Measurements from ENCODE around the gene ZNF264.

Gene ZNF264

DNA sequence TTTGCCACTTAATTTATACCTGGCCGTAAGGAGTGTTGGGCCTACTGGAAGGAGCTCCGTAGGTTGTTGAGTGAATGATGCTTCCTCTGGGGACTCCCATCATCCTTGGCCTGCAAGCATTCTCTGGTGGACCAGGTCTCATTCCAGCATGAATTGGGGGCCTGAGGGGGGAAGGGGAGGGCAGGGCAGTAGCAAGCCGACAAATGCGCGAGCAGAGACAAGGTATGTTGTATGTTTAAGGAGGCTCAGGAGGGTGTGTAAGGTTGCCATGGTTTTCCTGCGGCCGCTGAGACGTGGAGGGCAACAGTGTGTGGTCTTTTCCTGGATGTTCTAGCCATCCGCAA lies 749 bp downstream of the ZNF264 start (continued):
- TF ChIP-seq, protein P1, sequence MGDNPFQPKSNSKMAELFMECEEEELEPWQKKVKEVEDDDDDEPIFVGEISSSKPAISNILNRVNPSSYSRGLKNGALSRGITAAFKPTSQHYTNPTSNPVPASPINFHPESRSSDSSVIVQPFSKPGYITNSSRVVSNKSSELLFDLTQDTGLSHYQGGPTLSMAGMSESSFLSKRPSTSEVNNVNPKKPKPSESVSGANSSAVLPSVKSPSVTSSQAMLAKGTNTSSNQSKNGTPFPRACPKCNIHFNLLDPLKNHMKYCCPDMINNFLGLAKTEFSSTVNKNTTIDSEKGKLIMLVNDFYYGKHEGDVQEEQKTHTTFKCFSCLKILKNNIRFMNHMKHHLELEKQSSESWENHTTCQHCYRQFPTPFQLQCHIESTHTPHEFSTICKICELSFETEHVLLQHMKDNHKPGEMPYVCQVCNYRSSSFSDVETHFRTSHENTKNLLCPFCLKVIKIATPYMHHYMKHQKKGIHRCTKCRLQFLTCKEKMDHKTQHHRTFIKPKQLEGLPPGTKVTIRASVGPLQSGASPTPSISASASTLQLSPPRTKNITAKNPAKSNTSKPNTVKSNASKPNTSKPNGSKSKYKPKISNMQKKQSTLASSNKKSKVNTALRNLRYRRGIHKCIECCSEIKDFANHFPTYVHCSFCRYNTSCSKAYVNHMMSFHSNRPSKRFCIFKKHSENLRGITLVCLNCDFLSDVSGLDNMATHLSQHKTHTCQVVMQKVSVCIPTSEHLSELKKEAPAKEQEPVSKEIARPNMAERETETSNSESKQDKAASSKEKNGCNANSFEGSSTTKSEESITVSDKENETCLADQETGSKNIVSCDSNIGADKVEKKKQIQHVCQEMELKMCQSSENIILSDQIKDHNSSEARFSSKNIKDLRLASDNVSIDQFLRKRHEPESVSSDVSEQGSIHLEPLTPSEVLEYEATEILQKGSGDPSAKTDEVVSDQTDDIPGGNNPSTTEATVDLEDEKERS (tag by site-specific recombination; IDR thresholded peaks at IDR 0.05) = no peak
- TF ChIP-seq, protein P2, sequence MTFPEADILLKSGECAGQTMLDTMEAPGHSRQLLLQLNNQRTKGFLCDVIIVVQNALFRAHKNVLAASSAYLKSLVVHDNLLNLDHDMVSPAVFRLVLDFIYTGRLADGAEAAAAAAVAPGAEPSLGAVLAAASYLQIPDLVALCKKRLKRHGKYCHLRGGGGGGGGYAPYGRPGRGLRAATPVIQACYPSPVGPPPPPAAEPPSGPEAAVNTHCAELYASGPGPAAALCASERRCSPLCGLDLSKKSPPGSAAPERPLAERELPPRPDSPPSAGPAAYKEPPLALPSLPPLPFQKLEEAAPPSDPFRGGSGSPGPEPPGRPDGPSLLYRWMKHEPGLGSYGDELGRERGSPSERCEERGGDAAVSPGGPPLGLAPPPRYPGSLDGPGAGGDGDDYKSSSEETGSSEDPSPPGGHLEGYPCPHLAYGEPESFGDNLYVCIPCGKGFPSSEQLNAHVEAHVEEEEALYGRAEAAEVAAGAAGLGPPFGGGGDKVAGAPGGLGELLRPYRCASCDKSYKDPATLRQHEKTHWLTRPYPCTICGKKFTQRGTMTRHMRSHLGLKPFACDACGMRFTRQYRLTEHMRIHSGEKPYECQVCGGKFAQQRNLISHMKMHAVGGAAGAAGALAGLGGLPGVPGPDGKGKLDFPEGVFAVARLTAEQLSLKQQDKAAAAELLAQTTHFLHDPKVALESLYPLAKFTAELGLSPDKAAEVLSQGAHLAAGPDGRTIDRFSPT (tag by site-specific recombination; IDR thresholded peaks at IDR 0.05) = no peak
- TF ChIP-seq ZNF335 (tag by site-specific recombination; conservative IDR thresholded peaks at IDR 0.05) (peak; percentile 30; the same call in 1 of the 2 replicates), YY2 (tag by site-specific recombination; IDR thresholded peaks at IDR 0.05) (no peak), KLF16 (tag by site-specific recombination; IDR thresholded peaks at IDR 0.05) (no peak), RBAK (tag by site-specific recombination; IDR thresholded peaks at IDR 0.05) (no peak), ZBTB20 (tag by site-specific recombination; IDR thresholded peaks at IDR 0.05) (no peak), ZNF76 (tag by site-specific recombination; IDR thresholded peaks at IDR 0.05; ENCODE audit: borderline replicate concordance, low read depth) (no peak), ZNF24 (tag by site-specific recombination; IDR thresholded peaks at IDR 0.05) (no peak), ZFP3 (tag by site-specific recombination; IDR thresholded peaks at IDR 0.05; ENCODE audit: low read depth) (no peak)

DNA sequence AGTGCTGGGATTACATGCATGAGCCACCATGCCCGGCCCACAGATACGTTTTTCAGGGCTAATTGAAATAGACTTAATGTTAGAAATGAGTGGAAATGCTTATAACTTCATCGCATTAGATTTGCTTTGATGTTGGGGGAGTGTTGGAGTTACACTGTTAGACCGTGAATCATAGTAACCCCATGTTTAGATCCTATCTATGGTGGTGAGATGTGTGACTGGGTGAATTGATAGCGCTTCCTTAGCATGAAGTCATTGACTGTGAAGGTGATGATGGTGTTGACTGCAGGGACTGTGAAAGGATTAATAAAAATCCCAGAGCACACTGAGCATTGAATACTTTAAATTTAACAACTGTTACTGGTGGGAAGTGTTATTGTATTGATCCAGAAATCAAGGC lies 1.7 kb downstream of the ZNF264 start:
- CTCF ChIA-PET = interaction anchor here (0.6 kb wide), 1 partner anchor 8 kb away, joined by 3 read pairs; no protein-coding TSS in a partner anchor
- Histone ChIP-seq H3K27ac (ENCODE audit: extremely low read depth, low read depth, low read length) (no peak overlapping the region), H3K4me1 (ENCODE audit: control insufficient read depth, insufficient read depth, low read length) (no peaks in the 10 kb centered on the region), H3K9me3 (ENCODE audit: control insufficient read depth, insufficient read depth, low read depth, low read length) (peaks cover 6% of the 10 kb centered on the region; the same call in 1 of the 2 replicates), H3K36me3 (ENCODE audit: control insufficient read depth in 2 of 2, insufficient read depth in 1 of 2, low read length in 2 of 2) (peaks cover 27 to 52% of the 10 kb centered on the region in 2 experiments), H3K4me3 (ENCODE audit: low read depth, low read length) (peak overlapping the region; percentile 97)
- POLR2A ChIA-PET = no interaction called here
- no peak for TF ChIP-seq ZNF792 (tag by site-specific recombination; IDR thresholded peaks at IDR 0.05)
- TF ChIP-seq, protein P3, sequence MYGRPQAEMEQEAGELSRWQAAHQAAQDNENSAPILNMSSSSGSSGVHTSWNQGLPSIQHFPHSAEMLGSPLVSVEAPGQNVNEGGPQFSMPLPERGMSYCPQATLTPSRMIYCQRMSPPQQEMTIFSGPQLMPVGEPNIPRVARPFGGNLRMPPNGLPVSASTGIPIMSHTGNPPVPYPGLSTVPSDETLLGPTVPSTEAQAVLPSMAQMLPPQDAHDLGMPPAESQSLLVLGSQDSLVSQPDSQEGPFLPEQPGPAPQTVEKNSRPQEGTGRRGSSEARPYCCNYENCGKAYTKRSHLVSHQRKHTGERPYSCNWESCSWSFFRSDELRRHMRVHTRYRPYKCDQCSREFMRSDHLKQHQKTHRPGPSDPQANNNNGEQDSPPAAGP (tag by site-specific recombination; IDR thresholded peaks at IDR 0.05) = no peak
- no peak for TF ChIP-seq ZNF529 (tag by site-specific recombination; IDR thresholded peaks at IDR 0.05; ENCODE audit: insufficient replicate concordance)
- TF ChIP-seq MEIS1 (CRISPR knock-in tag; IDR thresholded peaks at IDR 0.05; ENCODE audit: borderline replicate concordance) = no peak
- TF ChIP-seq ZBTB21 (tag by site-specific recombination; IDR thresholded peaks at IDR 0.05) = no peak
- TF ChIP-seq TRIM28 (IDR thresholded peaks at IDR 0.05; ENCODE audit: borderline replicate concordance, low read length) = no peak
- TF ChIP-seq GLIS1 (tag by site-specific recombination; IDR thresholded peaks at IDR 0.05) = no peak
- TF ChIP-seq HOXD13 (CRISPR knock-in tag; IDR thresholded peaks at IDR 0.05; ENCODE audit: borderline replicate concordance) = no peak
- no peak for TF ChIP-seq ZNF560 (tag by site-specific recombination; IDR thresholded peaks at IDR 0.05; ENCODE audit: borderline replicate concordance)
- no peak for TF ChIP-seq ZBTB48 (tag by site-specific recombination; IDR thresholded peaks at IDR 0.05)
- TF ChIP-seq, protein P4, sequence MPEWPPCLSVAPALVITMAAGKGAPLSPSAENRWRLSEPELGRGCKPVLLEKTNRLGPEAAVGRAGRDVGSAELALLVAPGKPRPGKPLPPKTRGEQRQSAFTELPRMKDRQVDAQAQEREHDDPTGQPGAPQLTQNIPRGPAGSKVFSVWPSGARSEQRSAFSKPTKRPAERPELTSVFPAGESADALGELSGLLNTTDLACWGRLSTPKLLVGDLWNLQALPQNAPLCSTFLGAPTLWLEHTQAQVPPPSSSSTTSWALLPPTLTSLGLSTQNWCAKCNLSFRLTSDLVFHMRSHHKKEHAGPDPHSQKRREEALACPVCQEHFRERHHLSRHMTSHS (tag by site-specific recombination; IDR thresholded peaks at IDR 0.05) = no peak
- TF ChIP-seq ZNF785 (tag by site-specific recombination; IDR thresholded peaks at IDR 0.05) = no peak
- TF ChIP-seq, protein P5, sequence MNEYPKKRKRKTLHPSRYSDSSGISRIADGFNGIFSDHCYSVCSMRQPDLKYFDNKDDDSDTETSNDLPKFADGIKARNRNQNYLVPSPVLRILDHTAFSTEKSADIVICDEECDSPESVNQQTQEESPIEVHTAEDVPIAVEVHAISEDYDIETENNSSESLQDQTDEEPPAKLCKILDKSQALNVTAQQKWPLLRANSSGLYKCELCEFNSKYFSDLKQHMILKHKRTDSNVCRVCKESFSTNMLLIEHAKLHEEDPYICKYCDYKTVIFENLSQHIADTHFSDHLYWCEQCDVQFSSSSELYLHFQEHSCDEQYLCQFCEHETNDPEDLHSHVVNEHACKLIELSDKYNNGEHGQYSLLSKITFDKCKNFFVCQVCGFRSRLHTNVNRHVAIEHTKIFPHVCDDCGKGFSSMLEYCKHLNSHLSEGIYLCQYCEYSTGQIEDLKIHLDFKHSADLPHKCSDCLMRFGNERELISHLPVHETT (tag by site-specific recombination; IDR thresholded peaks at IDR 0.05) = no peak
- no peak for TF ChIP-seq ZNF324 (tag by site-specific recombination; IDR thresholded peaks at IDR 0.05)
- TF ChIP-seq ZNF473 (tag by site-specific recombination; IDR thresholded peaks at IDR 0.05) = no peak
